ENCODE data around the gene SH3BP5L.

- TF ChIP-seq CTCF (IDR thresholded peaks at IDR 0.05 in 4 of 5, conservative IDR thresholded peaks at IDR 0.05 in 1 of 5) (peak in 1 of 5 experiments; percentile 5), POLR2A (IDR thresholded peaks at IDR 0.05) (peak; percentile 81 to 85)
Measured at GRCh38 chr1:248858891-248859889, 33.5 kb upstream of the SH3BP5L start, which contains the start of gene ZNF692.

Measured in gastrocnemius medialis (tissue), 4 donors.